GM13977 (cell line): ENCODE data around the gene ICAM2.
"Not testable (repeated sequence)": the region's sequence is repeated elsewhere in the genome, so short reads cannot be mapped to it uniquely, and the experiment has no call there.

ENCODE experiments used
- DNase-seq: peaks from one replicate; pipeline ENCODE4 v3.0.0; 2012; ENCODE audit warnings: low spot score
- in situ Hi-C: fragments of 300-500 bp; cut with MboI; formaldehyde crosslinking; loops from one replicate; pipeline ENCODE4 v1.12.0; 2022; ENCODE audit warnings: low sequenced_read_pairs, low pct_unique_long_range_greater_than_20kb, mixed read lengths, inconsistent platforms; ENCODE audit not compliant: unreplicated experiment
- TF ChIP-seq, protein P1 (sequence below): IDR thresholded peaks from 2 replicates; pipeline ENCODE4 v1.5.1; 2012; ENCODE audit warnings: mild to moderate bottlenecking, control low read depth; ENCODE audit not compliant: insufficient read depth; ENCODE audit errors: extremely low read depth, missing control alignments

Gene ICAM2

GRCh38 chr17:64007838-64008282 lies 12.6 kb downstream of the ICAM2 start:
- in situ Hi-C loops: no loop called here
- TF ChIP-seq, protein P1, sequence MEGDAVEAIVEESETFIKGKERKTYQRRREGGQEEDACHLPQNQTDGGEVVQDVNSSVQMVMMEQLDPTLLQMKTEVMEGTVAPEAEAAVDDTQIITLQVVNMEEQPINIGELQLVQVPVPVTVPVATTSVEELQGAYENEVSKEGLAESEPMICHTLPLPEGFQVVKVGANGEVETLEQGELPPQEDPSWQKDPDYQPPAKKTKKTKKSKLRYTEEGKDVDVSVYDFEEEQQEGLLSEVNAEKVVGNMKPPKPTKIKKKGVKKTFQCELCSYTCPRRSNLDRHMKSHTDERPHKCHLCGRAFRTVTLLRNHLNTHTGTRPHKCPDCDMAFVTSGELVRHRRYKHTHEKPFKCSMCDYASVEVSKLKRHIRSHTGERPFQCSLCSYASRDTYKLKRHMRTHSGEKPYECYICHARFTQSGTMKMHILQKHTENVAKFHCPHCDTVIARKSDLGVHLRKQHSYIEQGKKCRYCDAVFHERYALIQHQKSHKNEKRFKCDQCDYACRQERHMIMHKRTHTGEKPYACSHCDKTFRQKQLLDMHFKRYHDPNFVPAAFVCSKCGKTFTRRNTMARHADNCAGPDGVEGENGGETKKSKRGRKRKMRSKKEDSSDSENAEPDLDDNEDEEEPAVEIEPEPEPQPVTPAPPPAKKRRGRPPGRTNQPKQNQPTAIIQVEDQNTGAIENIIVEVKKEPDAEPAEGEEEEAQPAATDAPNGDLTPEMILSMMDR: no peak
- DNase-seq: no peak

- peak; percentile 8 for DNase-seq
- in situ Hi-C loops: not testable (repeated sequence)
Observed at GRCh38 chr17:64007089-64007837, 13.2 kb downstream of the ICAM2 start.

GRCh38 chr17:64006361-64007088 lies 13.9 kb downstream of the ICAM2 start:
- in situ Hi-C loops: no loop called here
- DNase-seq: peak; percentile 22
- TF ChIP-seq, protein P1: no peak

GRCh38 chr17:64005734-64006167 lies 14.7 kb downstream of the ICAM2 start:
- in situ Hi-C loops: no loop called here
- peak; percentile 8 for DNase-seq
- TF ChIP-seq, protein P1: no peak

DNA sequence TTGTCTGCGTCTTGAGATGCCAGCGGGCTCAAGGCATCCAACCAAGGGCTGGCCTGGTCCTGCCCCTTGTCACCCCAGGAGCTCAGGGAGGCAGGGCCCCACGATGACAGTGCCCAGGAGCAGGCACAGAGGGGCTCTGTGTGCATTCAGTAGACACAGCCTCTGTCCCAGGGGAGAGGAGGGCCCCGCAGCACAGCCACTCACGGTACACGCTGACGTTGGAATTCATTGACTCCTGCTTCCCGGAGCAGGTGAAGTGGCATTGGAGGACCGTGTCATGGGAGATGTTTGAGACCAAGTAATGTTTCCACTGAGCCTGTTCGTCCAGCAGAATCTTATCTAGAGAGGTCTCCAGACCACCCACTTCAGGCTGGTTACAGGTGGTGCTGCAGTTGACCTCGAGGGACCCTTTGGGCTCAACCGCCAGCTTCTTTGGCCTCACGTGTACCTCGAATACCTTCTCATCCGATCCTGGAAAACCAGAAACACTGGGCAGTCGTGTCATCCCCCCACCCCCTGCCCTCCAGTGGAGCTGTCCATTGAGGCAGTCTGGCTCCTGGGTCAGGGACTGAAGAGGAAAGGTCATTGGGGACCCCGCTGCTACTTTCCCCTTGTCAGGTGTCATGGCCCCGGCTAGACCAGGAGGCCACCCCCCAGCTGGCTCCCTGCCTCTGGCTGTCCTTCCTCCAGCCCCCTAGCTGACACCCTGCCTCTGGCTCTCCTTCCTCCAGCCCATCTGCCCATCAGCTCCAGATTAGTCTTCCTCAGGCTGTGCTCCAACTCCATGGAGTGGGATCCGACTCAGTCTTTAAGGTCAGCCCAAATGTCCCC lies 15.3 kb downstream of the ICAM2 start:
- TF ChIP-seq, protein P1: no peak
- in situ Hi-C loops: no loop called here
- DNase-seq: no peak

GRCh38 chr17:64004218-64004770 lies 16.1 kb downstream of the ICAM2 start:
- DNase-seq: no peak
- TF ChIP-seq, protein P1: no peak
- in situ Hi-C loops: no loop called here
